Measurements from ENCODE around the gene PATL2.

- TF ChIP-seq CTCF (IDR thresholded peaks at IDR 0.05) (no peak), EZH2 (IDR thresholded peaks at IDR 0.05) (no peak), EZH2phosphoT487 (IDR thresholded peaks at IDR 0.05) (no peak)
These were observed 77.5 kb downstream of the PATL2 start for GRCh38 chr15:44633603-44634002.
